Astrocyte (in vitro differentiated cells and primary cell): ENCODE results near the gene MED28.

Experiments
- CTCF ChIP-seq: IDR thresholded peaks from 2 replicates; pipeline ENCODE4 v1.5.1; 2011; ENCODE audit warnings: low read depth, mild to moderate bottlenecking, inconsistent platforms, low read length, moderate library complexity; ENCODE audit not compliant: insufficient read depth
- EZH2 ChIP-seq: IDR thresholded peaks from 2 replicates; pipeline ENCODE4 v1.6.1; 2012; ENCODE audit warnings: mild to moderate bottlenecking, low read length, inconsistent platforms; ENCODE audit not compliant: insufficient read depth

- TF ChIP-seq CTCF (no peak), EZH2 (no peak)
Measured at GRCh38 chr4:17657090-17657489, 42.6 kb downstream of the MED28 start.
